ENCODE results near the gene C19orf53.
A peak's percentile ranks its signal among the peaks of the same experiment; 100 is the strongest.
"Not testable (repeated sequence)": the region's sequence is repeated elsewhere in the genome, so short reads cannot be mapped to it uniquely, and the experiment has no call there.

The C19orf53 gene

DNA sequence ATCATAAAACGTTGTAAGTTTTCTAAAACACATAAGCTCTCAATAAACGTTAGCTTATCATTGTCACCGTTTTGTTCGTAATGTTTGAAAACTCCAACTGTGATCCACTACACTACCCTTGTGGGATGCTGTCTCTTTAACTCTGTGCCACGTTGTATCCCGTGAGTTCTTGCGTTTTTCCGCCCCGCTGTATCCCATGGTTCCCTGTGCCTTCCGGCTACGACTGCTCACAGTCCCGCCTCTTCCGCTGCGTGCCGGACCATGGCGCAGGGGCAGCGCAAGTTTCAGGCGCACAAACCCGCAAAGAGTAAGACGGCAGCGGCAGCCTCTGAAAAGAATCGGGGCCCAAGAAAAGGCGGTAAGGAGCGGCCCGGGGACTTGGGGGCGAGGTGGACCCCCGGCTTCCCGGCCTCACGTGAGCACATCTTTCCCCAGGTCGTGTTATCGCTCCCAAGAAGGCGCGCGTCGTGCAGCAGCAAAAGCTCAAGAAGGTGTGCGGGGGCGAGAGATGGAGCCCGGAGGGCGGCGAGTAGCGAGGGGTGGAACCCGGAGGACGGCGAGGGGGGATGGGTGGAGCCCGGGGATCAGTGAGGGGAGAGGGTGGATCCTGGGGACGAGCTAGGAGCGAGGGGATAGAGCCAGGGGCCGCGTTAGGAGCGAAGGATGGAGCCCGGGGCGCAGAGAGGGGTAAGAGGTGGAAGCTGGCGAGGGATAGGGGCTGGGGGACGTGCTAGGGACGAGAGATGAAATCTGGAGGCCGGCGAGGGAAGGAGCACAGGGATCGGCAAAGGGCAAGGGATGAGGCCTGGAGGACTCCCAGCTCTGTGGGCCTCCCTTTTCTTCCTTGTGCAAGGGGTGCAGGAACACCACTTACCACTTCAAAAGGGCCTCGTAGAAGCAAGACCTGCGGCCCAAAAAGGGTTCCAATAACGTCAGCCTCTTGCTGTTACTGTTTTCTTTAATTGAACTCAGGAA, at the start of gene C19orf53:
Gene C19orf53 (plus strand): TSS at position 240 of the 975 bp plus-strand sequence. CDS start 22 bp downstream, at position 262.
- DNase-seq (ENCODE audit: low spot score): peak; percentile 94

DNA sequence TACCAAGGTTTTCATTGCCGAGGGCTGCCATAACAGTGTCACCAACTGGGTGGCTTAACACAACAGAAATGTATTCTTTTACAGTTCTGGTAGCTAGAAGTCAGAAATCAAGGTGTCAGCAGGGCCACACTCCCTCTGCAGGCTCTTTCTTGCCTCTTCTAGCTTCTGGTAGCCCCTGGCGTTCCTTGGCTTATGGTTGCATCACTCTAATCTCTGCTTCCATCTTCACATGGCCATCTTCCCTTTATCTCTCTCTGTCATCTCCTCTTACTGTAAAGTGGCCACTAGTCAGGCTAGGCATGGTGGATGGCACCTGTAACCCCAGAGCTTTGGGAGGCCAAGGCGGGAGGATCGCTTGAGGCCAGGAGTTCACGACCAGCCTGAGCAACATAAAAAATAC, 47.9 kb upstream of the C19orf53 start:
- DNase-seq (ENCODE audit: low spot score): no peak

DNA sequence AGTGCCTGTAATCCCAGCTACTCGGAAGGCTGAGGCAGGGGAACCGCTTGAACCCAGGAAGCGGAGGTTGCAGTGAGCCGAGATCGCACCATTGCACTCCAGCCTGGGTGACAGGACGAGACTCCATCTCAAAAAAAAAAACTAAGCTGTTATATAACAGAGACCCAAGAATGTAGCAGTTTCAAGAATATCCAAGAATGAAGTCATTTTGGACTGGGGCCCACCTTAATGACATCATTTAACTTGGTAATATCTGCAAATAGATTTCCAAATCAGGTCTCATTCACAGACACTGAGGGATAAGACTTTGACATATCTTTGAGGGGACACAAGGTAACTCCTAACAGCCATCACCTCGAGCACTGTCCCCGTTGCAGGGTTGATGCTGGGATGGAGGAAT, 46.5 kb upstream of the C19orf53 start:
- DNase-seq (ENCODE audit: low spot score): no peak

DNA sequence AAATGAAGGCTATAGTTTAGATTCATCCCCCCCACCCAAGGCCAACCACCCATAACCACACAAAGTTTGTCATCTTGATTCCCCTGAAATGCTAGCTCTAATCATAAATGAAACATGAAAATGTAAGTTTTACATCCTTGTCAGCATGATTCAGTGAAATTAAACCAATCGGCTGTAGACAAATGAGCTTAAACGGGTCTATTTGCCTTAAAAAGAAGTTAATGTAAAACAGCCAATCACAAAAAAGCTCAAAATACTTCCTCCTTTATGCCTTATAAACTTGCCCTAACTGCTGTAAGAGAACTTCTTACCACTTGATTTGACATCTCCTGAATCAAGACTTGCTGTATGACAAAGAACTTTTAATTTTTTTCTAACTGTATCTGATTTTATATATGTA, 44.4 kb upstream of the C19orf53 start:
- DNase-seq (ENCODE audit: low spot score): no peak

DNA sequence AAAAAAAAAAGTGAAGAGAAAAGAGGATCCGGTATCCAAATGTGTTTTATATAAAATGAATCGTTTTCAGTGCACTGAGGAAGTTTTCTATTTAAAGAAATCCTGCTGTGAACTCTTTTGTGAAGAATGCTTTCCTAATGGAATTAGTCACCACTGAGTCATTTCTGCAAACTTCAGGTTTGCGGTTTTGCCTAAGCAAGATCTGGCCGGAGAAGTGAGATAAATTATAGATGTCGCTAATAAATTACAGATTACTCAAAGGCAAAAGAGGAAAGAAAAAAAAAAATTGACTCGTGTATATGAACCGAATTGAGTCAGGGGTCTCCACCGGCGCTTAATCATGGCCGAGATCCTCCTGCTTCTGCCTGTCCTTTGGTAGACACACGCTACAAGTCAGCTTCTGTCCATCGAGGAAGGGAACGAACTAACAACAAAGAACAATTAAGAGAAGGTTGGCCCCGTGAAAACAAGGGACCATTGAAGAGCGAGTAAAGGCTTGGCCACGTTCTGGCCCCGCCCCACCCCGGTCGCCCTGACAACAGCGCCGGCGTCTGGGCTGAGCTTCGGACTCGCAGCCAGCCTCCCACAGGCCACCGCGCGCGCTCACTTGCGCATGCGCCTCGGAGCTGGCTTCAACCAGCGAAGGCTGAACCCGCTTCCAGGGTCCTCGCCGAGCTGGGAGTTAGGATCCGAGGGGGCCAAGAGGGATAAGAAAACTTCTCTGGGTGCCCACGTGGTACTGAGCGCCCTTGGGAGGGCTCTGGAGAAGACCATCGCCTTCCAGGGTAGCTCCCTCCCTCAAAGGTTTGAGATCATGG, 42.9 kb upstream of the C19orf53 start:
- peak; percentile 98 for DNase-seq (ENCODE audit: low spot score)

DNA sequence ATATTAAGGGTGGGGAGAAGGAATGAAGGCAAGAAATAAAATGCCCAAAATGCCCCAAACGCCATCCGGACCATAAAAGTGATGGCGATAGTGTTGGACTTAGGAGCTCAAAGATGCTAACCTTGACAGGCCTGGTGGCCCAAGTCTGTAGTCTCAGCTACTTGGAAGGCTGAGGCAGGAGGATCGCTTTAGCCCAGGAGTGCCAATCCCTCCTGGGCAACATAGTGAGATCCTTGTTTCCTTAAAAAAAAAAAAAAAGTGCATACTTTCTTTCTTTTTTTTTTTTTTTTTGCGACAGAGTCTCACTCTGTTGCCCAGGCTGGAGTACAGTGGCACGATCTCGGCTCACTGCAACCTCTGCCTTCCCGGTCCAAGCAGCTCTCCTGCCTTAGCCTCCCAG, 41.9 kb upstream of the C19orf53 start:
- no peak for DNase-seq (ENCODE audit: low spot score)

DNA sequence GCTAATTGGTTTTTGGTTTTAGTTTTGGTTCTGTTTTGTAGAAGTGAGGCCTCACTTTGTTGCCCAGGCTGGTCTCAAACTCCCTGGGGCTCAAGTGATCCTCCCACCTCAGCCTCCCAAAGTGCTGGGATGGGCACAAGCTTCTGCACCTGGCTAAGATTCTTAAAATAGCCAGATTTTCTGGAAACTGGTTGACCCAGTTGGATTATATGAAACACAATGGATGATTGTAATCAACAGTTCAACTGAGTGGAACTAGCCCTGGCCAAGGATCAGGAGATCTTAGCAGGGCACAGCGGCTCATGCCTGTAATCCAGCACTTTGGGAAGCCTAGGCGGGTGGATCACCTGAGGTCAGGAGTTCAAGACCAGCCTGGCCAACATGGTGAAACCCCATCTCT, 39.5 kb upstream of the C19orf53 start:
- no peak for DNase-seq (ENCODE audit: low spot score)

DNA sequence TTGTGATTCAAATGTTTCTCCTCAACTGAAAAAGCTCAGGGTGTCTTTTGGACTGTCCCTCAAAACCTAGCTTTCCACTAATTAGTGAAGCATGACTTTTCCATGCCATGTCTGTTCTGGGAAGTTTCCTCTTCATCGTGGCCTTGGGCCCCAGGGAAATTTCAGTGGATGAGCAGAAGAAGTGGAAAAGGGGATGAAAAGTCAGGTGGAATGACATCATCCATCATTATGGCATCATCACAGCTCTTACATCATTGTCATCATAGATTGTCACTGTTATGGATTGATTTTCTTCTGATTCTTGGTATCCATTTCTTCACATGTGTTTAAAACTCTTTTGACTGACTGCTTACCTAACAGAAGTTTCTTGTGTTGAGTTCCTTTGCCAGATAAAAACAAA, 36.2 kb upstream of the C19orf53 start:
- DNase-seq (ENCODE audit: low spot score): no peak

DNA sequence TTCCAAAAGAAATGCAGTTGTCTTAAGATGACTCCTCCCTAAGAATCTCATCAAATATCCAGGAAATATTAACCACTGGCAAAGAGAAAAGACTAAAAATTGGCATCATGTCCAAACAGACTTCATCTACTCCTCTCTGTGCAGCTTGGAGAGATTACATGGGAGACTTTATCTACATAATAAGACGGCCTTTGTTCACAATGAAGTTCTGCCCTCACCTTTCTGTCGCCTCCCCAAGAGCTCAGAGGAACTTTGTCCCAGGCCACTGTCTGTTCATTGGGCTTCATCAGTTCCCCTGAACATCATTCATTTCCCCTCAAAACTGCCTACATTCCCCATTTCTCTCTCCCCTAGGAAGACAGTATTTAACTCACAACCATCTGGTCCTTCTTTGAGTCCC, 32.4 kb upstream of the C19orf53 start:
- DNase-seq (ENCODE audit: low spot score): no peak

DNA sequence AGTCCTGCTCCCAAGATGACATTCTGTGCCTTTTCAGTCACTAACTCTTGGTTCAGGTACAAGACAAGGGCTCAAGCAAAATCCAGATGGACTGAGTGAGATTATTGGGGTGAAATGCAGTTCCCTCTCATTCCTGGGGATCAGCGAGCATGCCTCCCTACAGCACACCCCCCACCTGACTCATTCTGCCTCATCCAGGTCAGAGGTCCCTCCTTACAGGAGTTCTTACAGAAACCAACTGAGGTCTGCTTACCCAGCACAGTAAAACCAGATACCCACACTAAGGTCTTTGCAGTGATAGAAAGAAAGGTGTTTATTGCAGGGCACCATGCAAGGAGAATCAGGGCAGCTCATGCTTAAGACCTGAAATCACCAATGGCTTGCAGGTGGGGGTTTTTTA, 31.5 kb upstream of the C19orf53 start:
- DNase-seq (ENCODE audit: low spot score): no peak

DNA sequence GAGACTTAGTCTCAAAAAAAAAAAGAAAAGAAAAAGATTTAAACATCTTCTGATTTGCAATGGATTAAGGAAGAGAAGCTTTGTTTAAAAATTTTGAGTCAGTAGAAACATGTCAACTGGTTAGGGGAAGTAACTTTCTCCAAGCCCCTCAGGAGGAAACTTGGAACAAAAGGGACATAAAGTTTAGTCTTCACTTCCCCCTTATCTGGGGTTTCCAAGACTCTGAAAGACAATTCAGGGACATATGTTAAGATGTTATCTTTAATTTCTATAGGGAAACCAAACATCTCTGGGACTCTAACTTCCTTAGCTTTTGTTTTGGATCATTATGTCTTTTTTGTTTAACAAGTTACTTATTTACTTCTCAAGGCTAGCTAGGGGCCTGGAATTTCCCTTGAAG, 30.1 kb upstream of the C19orf53 start:
- DNase-seq (ENCODE audit: low spot score): no peak

DNA sequence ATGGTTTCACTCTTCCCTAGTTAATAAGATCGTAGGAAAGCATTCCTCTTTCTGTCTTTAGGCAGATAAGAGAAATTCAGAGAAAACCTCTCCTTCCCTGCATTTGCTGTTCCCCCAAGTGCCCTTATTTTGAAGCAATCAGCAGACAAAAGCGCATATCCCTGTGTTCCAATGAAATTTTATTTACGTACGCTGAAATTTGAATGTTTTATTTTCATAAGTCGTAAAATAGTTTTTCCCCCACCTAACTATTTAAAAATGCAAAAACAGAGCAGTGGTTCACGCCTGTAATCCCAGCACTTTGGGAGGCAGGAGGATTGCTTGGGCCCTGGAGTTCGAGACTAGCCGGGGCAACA, 27.2 kb upstream of the C19orf53 start:
- DNase-seq (ENCODE audit: low spot score): no peak

DNA sequence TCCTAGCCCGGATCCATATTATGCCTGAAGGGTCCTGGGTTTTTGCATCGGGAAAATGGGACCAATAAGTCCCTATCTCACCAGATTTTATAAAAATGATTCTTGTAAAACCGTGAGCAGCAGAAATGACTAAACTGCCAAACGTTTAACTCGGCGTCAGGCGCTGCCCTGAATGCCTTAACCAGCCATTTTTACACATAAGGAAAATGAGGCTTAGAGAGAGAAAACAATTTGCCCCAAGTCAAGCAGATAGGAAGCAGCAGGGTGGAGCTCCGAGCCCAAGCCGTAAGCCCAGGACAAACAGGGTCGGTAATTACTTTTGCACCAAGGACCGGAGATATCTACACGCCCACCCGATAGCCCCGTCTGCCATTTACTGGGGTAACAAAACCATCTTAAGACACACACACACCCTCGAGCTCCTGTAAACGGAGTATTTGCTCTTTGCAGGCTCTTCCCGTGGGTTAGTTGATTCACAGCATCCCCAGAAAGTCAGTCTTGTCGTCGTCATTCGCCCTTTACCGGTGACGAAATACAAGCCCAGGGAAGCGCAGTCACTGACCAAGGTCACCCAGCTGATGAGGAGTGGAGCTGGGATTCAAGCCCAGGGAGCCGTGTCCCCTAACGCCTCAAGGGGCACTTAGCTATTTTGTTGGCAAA, 26.0 kb upstream of the C19orf53 start:
- no peak for DNase-seq (ENCODE audit: low spot score)

DNA sequence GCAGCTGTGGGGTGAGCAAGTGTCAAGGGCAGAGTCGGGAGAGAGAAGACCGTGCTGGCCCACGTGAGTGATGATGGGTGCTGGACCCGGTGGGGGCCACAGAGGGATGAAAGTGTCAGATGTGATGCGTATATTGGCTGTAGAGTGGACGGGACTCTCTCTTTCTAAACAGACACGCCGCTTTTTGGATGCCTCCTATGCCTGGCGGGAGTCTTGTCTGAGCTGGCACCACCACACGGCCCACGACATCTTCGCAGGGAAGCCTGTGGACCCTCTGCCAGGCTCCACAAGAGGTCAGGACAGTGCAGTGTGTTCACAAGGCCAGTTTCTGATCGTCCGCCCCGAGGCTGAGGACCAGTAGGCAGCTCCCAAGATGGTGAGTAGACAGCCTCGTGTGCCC, 22.8 kb upstream of the C19orf53 start:
- DNase-seq (ENCODE audit: low spot score): no peak

DNA sequence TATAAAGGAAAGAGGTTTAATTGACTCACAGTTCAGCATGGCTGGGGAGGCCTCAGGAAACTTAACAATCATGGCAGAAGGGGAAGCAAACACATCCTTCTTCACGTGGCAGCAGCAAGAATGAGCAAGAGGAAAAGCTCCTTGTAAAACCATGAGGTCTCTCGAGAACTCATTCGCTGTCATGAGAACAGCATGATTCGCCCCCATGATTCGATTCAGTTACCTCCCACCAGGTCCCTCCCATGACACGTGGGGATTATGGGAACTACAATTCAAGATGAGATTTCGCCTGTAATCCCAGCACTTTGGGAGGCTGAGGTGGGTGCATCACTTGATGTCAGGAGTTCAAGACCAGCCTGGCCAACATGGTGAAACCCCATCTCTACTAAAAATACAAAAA, 20.6 kb upstream of the C19orf53 start:
- DNase-seq (ENCODE audit: low spot score): not testable (repeated sequence)

DNA sequence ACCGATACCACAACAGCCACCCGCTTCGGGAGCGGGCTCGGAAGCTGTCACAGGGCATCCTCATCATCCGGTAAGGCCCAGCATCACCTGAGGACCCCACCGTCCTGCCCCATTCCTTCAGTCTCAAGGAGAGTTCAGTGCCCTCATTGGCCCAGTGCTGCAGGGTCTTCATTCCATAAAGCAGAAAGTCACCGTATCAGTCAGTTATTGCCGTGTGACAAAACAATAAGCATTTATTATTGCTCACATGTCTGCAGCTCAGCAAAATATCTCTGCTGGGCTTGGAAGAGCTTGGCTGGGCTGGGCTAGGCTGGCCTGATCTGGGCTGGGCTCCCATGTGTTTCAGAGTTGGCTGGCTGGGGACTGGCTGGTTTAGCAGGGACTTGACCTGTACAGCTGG, 18.0 kb upstream of the C19orf53 start:
- no peak for DNase-seq (ENCODE audit: low spot score)

DNA sequence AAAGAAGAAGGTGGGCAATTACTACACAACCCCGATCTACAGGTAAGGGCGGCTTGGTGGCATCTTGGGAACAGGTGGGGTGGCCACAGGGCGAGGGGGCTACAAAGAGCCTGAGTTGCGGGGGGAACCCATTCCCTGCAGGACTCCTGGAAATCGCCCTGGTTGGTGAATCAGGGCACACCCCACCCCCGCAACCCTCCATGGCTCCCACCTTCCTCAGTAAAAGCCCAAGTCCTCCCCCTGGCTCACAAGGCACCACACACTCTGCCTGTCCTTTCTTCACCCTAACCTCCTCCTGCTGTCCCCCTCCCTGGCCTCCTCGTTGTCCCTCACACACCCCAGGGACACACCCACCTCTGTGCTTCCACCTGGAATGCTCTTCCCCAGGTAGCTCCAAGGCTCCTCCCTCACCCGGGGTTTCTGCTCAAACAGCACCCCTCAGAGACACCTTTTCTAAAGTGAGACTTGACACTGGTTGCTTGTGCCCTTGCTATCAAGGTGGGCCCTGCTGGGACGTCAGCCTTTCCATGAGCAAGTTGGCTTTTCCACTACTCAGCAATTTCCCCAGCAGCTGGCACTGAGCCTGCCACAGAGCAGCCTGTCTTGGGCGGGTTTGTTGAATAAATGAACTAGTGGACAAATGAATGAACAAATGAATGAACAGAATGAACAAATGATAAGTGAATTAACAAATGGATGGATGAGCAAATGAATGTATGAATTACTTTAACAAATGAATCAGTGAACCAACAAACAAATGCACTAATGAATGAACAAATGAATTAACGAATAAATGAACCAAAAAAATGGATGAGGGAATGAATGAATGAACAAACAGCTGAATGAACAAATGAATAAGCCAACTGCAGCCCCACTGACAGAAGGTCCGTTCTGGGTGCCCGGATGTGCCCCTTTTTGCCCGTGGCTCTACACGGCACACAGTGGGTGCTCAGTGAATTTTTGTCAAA, 16.2 kb upstream of the C19orf53 start:
- DNase-seq (ENCODE audit: low spot score): no peak

DNA sequence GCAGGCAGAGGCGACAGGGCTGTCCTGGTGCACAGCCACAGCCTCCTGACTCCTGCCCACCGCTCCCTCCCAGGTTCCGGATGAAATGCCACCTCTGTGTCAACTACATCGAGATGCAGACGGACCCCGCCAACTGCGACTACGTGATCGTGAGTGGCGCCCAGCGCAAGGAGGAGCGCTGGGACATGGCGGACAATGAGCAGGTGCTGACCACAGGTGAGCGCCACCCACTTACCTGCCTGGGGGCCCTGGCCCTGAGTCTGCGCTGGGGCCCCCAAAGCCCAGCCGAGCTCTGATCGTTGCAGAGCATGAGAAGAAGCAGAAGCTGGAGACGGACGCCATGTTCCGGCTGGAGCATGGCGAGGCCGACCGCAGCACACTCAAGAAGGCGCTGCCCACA, 15.5 kb upstream of the C19orf53 start:
- DNase-seq (ENCODE audit: low spot score): no peak

DNA sequence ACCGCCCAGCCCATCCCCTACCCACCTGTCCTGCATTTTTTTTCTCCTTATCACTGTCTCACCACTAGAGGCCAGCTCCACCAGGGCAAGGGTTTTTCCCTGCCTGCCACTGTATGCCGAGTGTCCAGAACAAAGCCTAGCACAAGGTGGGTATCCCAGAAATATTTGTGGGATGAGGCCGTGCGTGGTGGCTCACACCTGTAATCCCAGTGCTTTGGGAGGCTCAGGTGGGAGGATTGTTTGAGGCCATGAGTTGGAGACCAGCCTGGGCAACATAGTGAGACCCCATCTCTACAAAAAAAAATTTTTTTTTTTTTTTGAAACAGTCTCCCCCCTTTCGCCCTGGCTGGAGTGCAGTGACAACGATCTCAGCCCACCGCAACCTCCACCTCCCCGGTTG, 12.8 kb upstream of the C19orf53 start:
- no peak for DNase-seq (ENCODE audit: low spot score)

DNA sequence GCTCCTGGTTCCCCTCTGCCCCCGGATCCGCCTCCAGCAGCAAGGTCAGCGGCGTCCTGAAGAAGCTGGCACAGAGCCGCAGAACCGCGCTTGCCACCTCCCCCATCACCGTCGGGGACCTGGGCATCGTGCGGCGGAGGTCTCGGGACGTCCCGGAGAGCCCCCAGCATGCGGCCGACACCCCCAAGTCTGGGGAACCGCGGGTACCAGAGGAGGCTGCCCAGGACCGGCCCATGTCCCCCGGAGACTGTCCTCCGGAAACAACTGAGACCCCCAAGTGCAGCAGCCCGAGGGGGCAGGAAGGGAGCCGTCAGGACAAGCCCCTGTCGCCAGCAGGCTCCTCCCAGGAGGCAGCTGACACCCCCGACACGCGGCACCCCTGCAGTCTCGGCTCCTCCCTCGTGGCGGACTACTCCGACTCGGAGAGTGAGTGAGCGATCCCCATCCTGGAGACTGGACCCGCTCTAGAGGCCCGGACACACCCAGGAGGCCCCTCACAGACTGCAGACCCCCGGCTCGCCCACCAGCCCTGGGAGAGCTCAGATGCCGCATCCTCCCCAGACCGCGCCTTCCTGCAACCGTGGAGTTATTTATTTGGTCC, 11.5 kb upstream of the C19orf53 start:
- DNase-seq (ENCODE audit: low spot score): no peak

DNA sequence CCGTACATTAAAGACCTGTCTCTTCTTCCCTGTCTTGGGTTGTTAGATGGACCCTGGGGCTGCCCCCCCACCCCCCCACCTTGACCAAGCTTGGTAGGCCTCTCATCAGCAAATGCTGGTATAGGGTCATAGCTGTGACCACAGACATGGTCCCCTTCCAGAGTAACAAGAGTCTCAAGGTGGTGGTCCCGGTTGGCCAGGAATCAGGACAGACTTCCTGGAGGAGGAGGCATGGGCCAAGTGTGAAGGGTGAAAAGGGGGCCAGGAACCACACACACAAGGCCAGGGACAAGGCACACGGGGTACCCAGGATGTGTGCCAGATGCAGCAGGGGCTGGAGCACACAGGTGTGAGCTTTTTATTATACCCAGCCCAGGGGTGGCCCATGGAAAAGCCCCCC, 11.0 kb upstream of the C19orf53 start:
- DNase-seq (ENCODE audit: low spot score): no peak

Data from putamen (tissue), 1 donor.